T-helper 17 cell (primary cell): ENCODE measurements around the gene GALNT16. TPM values are rescaled to one million over a fixed set of nuclear protein-coding genes. Genes with fewer than 3 reads are reported as not detected.

Source experiments
- ATAC-seq: fragments of 150-1000 bp; cut with Tn5 transposase; 2 replicates; pipeline ENCODE4 v1.10.0; 2021; ENCODE audit warnings: mild to moderate bottlenecking, moderate library complexity
- DNase-seq, 3 donors: peaks; one replicate each; pipeline versions ENCODE4 v3.0.0 to v3.0.0-alpha.2; 2020 to 2021
- H3K9me3 ChIP-seq: one replicate; pipeline ENCODE4 v1.7.0; 2013; ENCODE audit warnings: low read length, mild to moderate bottlenecking; ENCODE audit not compliant: control insufficient read depth, poor library complexity, severe bottlenecking
- H3K27ac Mint-ChIP-seq: one replicate; pipeline ENCODE4 v1.8.0; 2022; ENCODE audit warnings: mild to moderate bottlenecking, moderate library complexity, mixed read lengths
- H3K27me3 Mint-ChIP-seq: one replicate; pipeline ENCODE4 v1.8.0; 2022; ENCODE audit warnings: mixed read lengths
- H3K36me3 Mint-ChIP-seq: one replicate; pipeline ENCODE4 v1.8.0; 2022; ENCODE audit warnings: low read depth, mixed read lengths
- H3K4me1 Mint-ChIP-seq: one replicate; pipeline ENCODE4 v1.8.0; 2022; ENCODE audit warnings: mild to moderate bottlenecking, mixed read lengths
- H3K4me3 Mint-ChIP-seq: one replicate; pipeline ENCODE4 v1.8.0; 2022; ENCODE audit warnings: mild to moderate bottlenecking, moderate library complexity, mixed read lengths
- total RNA-seq, 4 donors: library from RNA in 2 of 4; stranded (reverse) in 2 of 4; gene quantifications; one replicate each; pipeline ENCODE4 v1.2.3 and lab custom pipeline; 2022 to 2026

The GALNT16 gene
- total RNA-seq, 2 donors from 2014 or later = 0.05 TPM

- peak overlapping the region; percentile 57 for H3K4me3 Mint-ChIP-seq
- H3K9me3 ChIP-seq = no peaks in the 10 kb centered on the region
- no peak for ATAC-seq
Measured at GRCh38 chr14:69298131-69299071, 38.4 kb downstream of the GALNT16 start.

GRCh38 chr14:69299286-69300035, 39.5 kb downstream of the GALNT16 start:
- DNase-seq = no peak
- no peak overlapping the region for H3K27ac Mint-ChIP-seq
- no peak overlapping the region for H3K4me3 Mint-ChIP-seq
- no peaks in the 10 kb centered on the region for H3K9me3 ChIP-seq
- peaks cover 21% of the 10 kb centered on the region for H3K27me3 Mint-ChIP-seq
- ATAC-seq = no peak
- no peaks in the 10 kb centered on the region for H3K36me3 Mint-ChIP-seq
- no peaks in the 10 kb centered on the region for H3K4me1 Mint-ChIP-seq

More at GRCh38 chr14:69298131-69299071, 38.4 kb downstream of the GALNT16 start:
- peaks cover 21% of the 10 kb centered on the region for H3K27me3 Mint-ChIP-seq
- no peak overlapping the region for H3K27ac Mint-ChIP-seq
- H3K4me1 Mint-ChIP-seq = no peaks in the 10 kb centered on the region
- no peak for DNase-seq
- no peaks in the 10 kb centered on the region for H3K36me3 Mint-ChIP-seq

DNA sequence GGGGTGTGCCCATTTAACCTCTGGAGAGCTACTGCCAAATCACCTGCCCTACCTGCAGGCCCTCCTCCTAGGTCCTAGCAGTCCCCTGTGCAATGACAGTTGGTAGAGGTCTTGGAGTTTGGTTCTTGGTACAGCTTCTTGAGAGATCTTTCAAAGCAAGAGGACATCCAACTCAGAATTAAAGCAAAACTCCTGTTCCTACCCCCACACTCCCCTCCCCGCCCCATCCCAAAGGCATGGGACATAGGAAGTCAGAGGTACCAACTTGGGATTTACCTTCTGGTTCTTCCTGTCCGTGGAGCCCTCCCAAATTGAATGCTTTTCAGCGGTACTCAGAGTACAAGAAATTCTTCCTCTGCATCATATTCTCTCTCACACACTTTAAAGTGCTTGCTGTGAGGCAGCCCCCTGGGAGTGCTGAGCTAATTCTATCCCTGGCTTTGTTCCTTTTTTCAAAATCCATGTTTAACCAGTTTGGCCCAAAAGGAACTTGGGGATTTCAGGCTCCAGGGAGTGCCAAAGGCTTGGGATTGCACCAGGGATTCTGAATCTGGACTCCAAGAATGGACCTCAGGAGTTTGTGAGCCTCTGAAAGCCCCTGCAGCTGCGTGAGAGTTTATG, 40.8 kb downstream of the GALNT16 start:
- H3K27ac Mint-ChIP-seq = no peak overlapping the region
- no peaks in the 10 kb centered on the region for H3K9me3 ChIP-seq
- DNase-seq (no peak), ATAC-seq (no peak)
- H3K4me1 Mint-ChIP-seq = no peaks in the 10 kb centered on the region
- no peak overlapping the region for H3K4me3 Mint-ChIP-seq
- peaks cover 23% of the 10 kb centered on the region for H3K27me3 Mint-ChIP-seq
- H3K36me3 Mint-ChIP-seq = no peaks in the 10 kb centered on the region

DNA sequence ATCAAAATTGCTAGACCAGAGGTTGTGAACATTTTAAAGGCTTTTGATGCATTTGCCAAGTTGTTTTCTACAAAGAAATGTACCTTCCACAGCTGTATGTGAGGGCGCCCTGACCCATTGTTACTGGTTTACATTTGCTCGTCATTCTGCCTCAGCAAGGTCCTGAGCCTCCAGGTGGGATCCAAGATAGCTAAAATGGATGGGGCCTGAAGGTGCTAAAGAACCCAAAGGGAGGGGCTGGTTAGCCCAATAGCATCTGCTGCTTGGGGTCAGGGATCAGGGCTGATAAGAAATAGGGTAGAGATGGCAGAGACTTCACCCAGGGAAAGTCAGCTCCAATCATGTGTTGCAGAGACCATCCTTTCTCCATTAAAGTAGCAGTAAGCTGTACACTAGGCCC, 43.1 kb downstream of the GALNT16 start:
- no peaks in the 10 kb centered on the region for H3K9me3 ChIP-seq
- H3K4me1 Mint-ChIP-seq = peaks cover 2% of the 10 kb centered on the region
- peaks cover 2% of the 10 kb centered on the region for H3K36me3 Mint-ChIP-seq
- ATAC-seq (no peak), DNase-seq (no peak)
- H3K27ac Mint-ChIP-seq = no peak overlapping the region
- no peak overlapping the region for H3K4me3 Mint-ChIP-seq
- H3K27me3 Mint-ChIP-seq = peaks cover 43% of the 10 kb centered on the region

- no peaks in the 10 kb centered on the region for H3K36me3 Mint-ChIP-seq
- DNase-seq (no peak), ATAC-seq (no peak)
- peaks cover 2% of the 10 kb centered on the region for H3K9me3 ChIP-seq
- peaks cover 2% of the 10 kb centered on the region for H3K4me1 Mint-ChIP-seq
- no peak overlapping the region for H3K27ac Mint-ChIP-seq
- H3K4me3 Mint-ChIP-seq = no peak overlapping the region
- H3K27me3 Mint-ChIP-seq = peaks cover 29% of the 10 kb centered on the region
Measured at GRCh38 chr14:69312608-69313007, 52.6 kb downstream of the GALNT16 start.

GRCh38 chr14:69313176-69313575, 53.2 kb downstream of the GALNT16 start:
- Mint-ChIP-seq H3K36me3 (no peaks in the 10 kb centered on the region), H3K4me3 (no peak overlapping the region), H3K27me3 (peaks cover 23% of the 10 kb centered on the region), H3K27ac (no peak overlapping the region), H3K4me1 (no peaks in the 10 kb centered on the region)
- ATAC-seq (no peak), DNase-seq (no peak)
- H3K9me3 ChIP-seq = peaks cover 2% of the 10 kb centered on the region

DNA sequence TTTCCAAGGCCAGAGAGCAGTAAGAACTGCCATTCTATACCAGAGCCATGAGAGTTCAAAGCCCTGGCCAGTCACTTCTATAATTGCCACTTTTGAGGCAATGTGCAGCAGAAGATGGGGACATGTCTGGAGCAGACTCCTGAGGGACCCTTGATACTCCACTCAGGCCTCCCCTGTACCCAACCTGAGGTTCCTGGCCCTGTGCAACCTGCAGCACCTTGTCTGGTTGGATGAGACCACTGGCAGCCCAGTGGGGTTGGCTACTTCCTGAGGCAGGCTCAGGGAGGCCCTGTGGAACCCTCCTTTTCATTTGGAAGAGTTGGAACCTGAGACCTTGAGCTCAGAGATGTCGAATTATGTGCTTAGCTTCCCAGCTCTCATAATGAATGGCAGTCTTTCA, 54.4 kb downstream of the GALNT16 start:
- Mint-ChIP-seq H3K27me3 (peaks cover 23% of the 10 kb centered on the region), H3K36me3 (no peaks in the 10 kb centered on the region), H3K27ac (no peak overlapping the region), H3K4me1 (no peaks in the 10 kb centered on the region), H3K4me3 (no peak overlapping the region)
- no peak for DNase-seq
- no peak for ATAC-seq
- H3K9me3 ChIP-seq = peaks cover 2% of the 10 kb centered on the region

GRCh38 chr14:69315301-69315700, 55.3 kb downstream of the GALNT16 start:
- Mint-ChIP-seq H3K27me3 (peaks cover 20% of the 10 kb centered on the region), H3K36me3 (no peaks in the 10 kb centered on the region), H3K4me1 (no peaks in the 10 kb centered on the region), H3K4me3 (no peak overlapping the region), H3K27ac (no peak overlapping the region)
- H3K9me3 ChIP-seq = peaks cover under 1% of the 10 kb centered on the region
- no peak for ATAC-seq
- DNase-seq = no peak

DNA sequence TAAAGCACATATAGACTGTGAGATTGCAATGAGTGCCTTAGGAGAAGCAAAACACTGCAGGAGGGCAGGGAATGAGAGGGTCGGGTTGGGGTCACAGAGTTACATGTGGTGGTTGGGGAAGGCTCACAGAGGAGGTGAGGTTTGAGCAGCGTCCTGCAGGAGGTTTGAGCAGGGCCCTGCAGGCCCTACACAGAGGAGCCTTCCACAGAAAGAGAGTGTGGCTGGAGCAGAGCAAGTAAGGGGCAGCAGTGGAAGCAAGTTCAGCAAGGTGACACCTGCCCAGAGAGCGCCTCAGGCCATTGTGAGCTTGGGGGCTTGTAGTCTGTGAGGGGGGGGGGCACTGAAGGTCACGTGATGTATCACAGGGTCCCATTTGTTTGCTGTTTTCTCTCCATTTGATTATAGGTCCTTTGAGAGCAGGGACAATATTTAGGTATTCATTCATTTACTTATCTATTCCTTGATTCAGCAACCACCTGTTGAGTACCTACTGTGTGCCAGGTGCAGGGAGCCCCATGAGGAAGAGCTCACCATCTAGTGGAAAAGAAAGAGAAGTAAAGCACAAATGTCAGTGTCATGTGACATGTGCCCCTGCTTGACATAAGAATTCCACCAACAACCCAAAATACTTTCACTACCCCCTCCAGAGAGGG, 56.6 kb downstream of the GALNT16 start:
- no peaks in the 10 kb centered on the region for H3K36me3 Mint-ChIP-seq
- DNase-seq = no peak

DNA sequence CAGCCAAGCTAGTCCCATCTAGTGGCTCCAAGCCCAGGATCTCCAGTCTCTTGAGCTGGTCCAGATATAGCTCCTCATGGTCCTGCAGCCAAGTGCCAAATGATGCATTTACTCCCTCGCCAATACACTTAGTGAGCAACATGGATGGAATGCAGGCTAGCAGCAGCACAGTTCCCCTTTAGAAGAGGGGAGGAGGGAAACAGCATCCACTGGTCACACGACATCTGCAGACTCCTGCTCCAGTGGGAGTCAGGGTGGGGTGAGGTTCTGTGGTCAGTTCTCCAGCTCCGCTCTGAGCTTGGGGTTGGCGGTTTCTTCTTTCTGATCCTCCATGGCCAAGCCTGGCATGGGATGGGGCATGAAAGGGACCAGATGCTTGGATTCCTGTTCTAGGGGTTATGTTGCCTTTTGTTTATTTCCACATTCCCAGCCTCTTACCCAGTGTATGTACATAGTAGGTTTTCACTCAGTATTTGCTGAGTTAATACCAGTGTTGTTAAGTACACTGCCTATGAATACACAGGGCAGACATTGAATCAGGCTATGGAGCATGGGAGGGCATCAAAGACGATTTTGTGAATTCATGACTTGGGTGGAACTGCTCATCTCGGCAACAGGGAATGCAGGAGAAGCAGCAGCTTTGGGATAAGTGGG, 57.3 kb downstream of the GALNT16 start:
- Mint-ChIP-seq H3K27ac (no peak overlapping the region), H3K4me1 (no peaks in the 10 kb centered on the region), H3K27me3 (peaks cover 4% of the 10 kb centered on the region), H3K36me3 (no peaks in the 10 kb centered on the region), H3K4me3 (no peak overlapping the region)
- ATAC-seq (no peak), DNase-seq (no peak)
- H3K9me3 ChIP-seq = no peaks in the 10 kb centered on the region

More for the DNA sequence above, 56.6 kb downstream of the GALNT16 start:
- no peak overlapping the region for H3K27ac Mint-ChIP-seq
- ATAC-seq = no peak
- H3K4me1 Mint-ChIP-seq = no peaks in the 10 kb centered on the region
- H3K27me3 Mint-ChIP-seq = peaks cover 7% of the 10 kb centered on the region
- no peak overlapping the region for H3K4me3 Mint-ChIP-seq
- no peaks in the 10 kb centered on the region for H3K9me3 ChIP-seq

GRCh38 chr14:69317780-69318179, 57.8 kb downstream of the GALNT16 start:
- no peaks in the 10 kb centered on the region for H3K9me3 ChIP-seq
- H3K4me1 Mint-ChIP-seq = no peaks in the 10 kb centered on the region
- no peaks in the 10 kb centered on the region for H3K36me3 Mint-ChIP-seq
- DNase-seq = no peak
- H3K4me3 Mint-ChIP-seq = no peak overlapping the region
- H3K27me3 Mint-ChIP-seq = peaks cover 4% of the 10 kb centered on the region
- no peak for ATAC-seq
- H3K27ac Mint-ChIP-seq = no peak overlapping the region

GRCh38 chr14:69318241-69318640, 58.3 kb downstream of the GALNT16 start:
- Mint-ChIP-seq H3K4me1 (no peaks in the 10 kb centered on the region), H3K4me3 (no peak overlapping the region), H3K27ac (no peak overlapping the region), H3K36me3 (no peaks in the 10 kb centered on the region), H3K27me3 (peaks cover 1% of the 10 kb centered on the region)
- ATAC-seq (no peak), DNase-seq (no peak)
- H3K9me3 ChIP-seq = no peaks in the 10 kb centered on the region
